Urothelium cell line (cell line): ENCODE measurements around the gene BMP7.
A peak's percentile ranks its signal among the peaks of the same experiment; 100 is the strongest.
"Not testable (repeated sequence)": the region's sequence is repeated elsewhere in the genome, so short reads cannot be mapped to it uniquely, and the experiment has no call there.

ENCODE experiments used
- DNase-seq: peaks from one replicate; pipeline ENCODE4 v3.0.0; 2011; ENCODE audit warnings: low spot score, mixed read lengths
- FAIRE-seq: peaks from 2 replicates; lab custom pipeline; 2011; peaks lifted over from hg19 to GRCh38; lab: Jason Lieb, UNC

The BMP7 gene

DNA sequence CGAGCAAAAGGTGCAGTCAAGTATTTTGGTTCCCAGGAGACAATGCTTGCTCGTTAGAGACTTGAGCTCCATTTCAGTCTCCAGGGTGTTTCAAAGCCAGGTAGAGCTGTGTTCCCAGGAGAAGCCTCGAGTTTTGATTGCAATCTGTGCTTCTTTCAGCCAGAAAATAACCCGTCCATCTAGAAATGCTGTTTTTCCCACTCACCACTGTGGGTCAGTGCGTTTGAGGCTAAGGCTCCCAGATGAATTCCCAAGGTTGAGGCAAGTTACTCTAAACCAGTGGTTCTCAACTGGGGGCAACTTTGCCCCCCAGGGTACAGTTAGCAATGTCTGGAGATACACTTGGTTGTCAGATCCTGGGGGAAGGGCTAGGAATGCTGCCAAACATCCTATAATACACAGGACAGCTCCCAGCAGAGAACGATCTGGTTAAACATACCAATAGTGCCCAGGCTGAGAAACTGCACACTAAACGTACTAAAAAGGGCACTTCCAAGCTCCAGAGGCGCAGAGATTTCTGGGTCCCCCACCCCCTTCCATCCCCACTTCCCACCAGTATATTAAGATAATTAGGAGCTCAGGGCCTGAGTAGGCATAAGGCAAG lies 13.8 kb downstream of the BMP7 start:
- no peak for FAIRE-seq
- DNase-seq, result no peak

- no peak for DNase-seq
- no peak for FAIRE-seq
Observed at GRCh38 chr20:57251949-57252348, 14.5 kb downstream of the BMP7 start.

DNA sequence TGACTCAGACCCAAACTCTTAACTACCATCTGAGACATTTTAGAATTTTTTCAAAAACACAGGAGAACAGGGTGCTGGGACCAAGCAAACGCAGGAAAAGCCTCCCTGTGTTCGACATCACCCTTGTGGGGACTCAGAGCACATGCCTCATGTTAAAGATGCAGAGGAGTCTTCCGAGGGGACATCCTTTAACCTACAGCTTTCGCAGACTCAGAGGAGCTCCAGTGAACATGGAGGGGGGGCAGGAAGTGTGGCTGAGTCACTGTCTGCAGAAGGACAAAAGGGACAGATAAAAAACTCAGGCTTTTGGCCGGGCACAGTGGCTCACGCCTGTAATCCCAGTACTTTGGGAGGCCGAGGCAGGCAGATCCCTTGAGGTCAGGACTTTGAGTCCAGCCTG lies 15.1 kb downstream of the BMP7 start:
- DNase-seq (peak; percentile 82), FAIRE-seq (peak; percentile 84)

DNA sequence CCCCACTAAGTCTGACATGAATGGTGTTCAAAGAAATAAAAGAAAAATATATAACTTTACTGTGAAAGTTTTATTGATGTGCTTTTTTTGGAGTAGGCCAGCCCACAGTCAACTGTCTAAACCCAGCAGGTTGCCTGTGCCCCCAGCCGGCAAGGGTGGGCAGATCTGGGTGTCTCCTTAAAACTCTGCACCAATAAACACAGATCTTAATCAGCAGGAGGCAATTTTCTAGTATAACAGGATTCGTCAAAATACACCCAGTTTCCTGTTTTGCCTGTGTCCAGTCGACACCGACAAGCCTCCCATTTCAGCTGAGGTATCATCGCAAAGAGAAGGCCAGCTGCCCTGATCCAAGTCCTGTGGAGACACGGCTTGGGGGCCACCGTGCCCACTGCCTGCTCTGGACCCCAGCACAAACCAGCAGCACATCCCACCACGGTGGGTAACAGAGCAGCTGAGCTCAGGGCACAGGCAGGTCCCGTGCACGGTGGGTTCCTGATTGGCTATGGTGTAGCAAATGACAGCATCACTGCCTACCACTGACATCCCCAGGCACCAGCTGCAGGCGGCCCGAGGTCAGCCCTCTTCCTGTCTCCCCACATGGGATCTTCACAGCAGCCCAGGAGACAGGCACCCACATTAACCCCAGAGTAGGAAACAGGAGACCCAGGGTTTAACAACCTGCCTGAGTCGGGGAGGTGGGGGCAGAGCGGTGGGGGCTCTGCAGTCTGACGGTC lies 15.7 kb downstream of the BMP7 start:
- DNase-seq (peak; percentile 77), FAIRE-seq (no peak)

- FAIRE-seq (no peak), DNase-seq (no peak)
Observed at GRCh38 chr20:57249772-57250171, 16.7 kb downstream of the BMP7 start.

GRCh38 chr20:57249073-57249472 lies 17.4 kb downstream of the BMP7 start:
- no peak for FAIRE-seq
- DNase-seq, result no peak

DNA sequence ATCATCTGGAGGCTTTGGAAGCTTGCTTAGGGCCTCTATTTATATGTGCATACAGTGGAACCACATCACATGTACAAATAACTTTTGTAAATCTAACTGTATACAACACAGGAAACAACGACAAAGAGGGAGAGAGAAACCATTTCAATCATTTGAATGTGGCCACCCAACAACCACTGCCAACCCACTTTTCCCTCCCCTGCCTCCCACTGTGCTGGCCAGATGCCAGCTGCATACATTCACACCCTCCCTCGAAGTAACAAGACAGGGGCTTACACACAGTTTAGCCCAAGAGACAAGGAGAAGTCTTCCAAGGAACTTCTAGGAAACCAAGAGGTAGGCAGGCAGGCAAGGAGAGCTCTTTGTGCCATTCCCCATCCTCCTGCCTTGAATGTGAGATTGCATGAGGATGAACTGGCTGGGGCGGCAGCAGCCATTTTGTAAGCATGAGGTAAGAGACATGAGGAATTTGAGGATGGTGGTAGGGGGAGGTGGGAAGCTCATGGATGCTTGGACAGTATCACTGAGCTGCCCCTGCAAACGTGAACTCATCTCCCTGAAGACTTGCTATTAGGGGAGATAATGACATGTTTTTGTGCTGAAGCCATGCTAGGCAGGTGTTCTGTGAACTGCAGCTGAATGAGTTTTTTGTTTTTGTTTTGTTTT lies 18.2 kb downstream of the BMP7 start:
- DNase-seq (no peak), FAIRE-seq (peak; percentile 62)

DNA sequence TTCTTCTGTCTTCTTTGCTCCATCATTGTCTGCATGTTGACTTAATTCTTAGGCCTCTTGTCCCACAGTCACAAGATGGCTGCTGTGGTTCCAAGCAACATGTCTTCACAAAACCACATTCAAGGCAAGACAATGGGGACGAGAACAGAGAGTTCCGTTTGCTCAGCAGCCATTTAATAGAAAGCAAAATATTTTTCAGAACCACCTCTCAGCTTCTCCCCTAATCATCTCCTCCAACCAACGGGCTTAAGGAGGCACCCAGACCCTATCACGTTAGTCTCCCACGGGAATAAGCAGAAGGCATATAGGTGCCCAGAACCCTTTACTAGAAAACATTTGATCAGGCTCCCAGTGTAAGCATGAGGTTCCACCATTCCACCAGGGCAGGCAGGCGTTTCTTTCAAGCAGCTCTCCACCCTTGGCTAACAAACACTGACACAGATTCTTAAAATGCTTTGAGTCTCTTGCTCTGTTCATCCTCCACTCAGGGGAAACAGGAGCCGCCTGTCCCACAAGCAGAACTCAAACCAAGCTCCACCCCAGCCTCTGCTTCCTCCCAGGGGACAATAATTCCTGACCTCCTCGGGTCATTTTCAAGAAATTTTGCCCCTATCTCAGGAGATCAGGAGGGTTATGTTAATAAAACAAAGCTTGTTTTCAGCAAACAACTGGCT lies 19.0 kb downstream of the BMP7 start:
- DNase-seq (no peak), FAIRE-seq (no peak)

- no peak for FAIRE-seq
Observed at GRCh38 chr20:57245997-57246396, 20.4 kb downstream of the BMP7 start.

DNA sequence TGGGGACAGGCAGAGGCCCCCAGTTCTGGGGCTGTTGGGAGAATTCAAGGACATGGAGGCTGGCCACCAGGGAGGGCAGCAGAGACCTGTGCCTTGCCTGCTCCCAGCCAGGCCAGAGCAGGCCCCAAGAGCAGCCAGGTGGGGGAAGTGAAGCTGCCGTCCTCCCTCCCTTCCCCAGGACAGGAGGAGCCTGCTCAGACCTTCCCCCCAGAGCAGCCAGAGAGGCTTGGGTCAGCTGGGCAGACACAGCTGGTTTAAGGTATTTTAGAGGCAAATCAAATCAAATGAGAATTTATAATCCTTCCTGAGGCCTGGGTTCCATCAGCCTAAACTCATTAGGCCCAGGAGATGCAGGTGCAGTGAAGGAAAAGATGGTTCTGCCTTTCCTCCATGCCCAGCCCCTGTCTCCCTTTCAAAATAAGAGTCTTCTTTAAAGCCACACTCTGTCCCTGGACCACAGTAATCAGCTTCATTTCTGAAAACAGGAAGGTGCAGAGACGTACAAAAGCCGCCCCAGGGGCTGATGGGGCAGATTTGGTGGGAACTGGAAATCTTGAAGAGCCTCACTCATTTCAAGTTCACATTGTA lies 21.7 kb downstream of the BMP7 start:
- DNase-seq, result no peak
- no peak for FAIRE-seq

More at GRCh38 chr20:57245997-57246396, 20.4 kb downstream of the BMP7 start:
- DNase-seq, result no peak

- FAIRE-seq (no peak), DNase-seq (no peak)
Observed at GRCh38 chr20:57244221-57244585, 22.2 kb downstream of the BMP7 start.

GRCh38 chr20:57243480-57244220 lies 22.8 kb downstream of the BMP7 start:
- FAIRE-seq, result peak; percentile 88
- DNase-seq, result no peak

GRCh38 chr20:57242414-57242813 lies 24.0 kb downstream of the BMP7 start:
- no peak for FAIRE-seq

GRCh38 chr20:57241363-57241991 lies 25.0 kb downstream of the BMP7 start:
- FAIRE-seq, result peak; percentile 13
- DNase-seq, result no peak

More at GRCh38 chr20:57242414-57242813, 24.0 kb downstream of the BMP7 start:
- DNase-seq, result no peak

- no peak for DNase-seq
- no peak for FAIRE-seq
Observed at GRCh38 chr20:57240581-57241362, 25.7 kb downstream of the BMP7 start.

DNA sequence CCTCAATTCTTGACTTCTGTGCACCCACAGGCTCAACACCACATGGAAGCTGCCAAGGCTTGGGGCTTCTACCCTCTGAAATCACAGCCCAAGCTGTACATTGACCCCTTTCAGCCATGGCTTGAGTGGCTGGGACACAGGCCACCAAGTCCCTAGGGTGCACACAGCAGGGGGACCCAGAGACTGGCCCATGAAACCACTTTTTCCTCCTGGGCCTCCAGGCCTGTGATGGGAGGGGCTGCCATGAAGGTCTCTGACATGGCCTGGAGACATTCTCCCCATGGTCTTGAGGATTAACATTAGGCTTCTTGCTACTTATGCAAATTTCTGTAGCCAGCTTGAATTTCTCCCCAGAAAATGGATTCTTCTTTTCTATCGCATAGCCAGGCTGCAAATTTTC lies 26.7 kb downstream of the BMP7 start:
- not testable (repeated sequence) for FAIRE-seq, DNase-seq

DNA sequence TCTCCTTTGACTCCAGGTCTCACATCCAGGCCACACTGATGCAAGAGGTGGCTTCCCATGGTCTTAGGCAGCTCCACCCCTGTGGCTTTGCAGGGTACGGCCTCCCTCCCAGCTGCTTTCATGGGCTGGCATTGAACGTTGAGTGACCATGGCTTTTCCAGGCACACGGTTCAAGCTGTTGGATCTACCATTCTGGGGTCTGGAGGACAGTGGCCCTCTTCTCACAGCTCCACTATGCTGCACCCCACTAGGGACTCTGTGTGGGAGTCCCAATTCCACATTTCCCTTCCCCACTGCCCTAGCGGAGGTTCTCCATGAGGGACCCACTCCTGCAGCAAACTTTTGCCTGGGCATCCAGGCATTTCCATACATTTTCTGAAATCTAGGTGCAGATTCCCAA lies 27.1 kb downstream of the BMP7 start:
- FAIRE-seq, DNase-seq: not testable (repeated sequence)

GRCh38 chr20:57238089-57238488 lies 28.4 kb downstream of the BMP7 start:
- FAIRE-seq, result no peak

DNA sequence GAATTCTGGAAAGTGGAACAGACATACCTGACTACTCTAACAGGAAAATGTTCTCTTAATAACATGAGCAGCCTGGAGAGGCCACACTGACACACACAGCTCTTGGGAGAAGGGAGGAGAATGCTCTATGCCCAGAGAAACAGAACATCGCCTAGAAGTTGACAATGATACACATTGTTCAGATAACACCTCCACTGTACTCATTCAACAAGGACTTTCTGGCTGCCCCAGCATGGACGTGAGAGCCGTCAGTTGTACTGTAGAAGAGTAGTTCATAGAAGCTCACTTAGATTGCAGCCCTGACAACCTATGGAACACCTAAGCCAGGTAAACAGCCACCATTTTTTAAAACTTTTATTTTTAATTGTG lies 28.9 kb downstream of the BMP7 start:
- FAIRE-seq, result no peak

More at GRCh38 chr20:57238089-57238488, 28.4 kb downstream of the BMP7 start:
- no peak for DNase-seq

More for the DNA sequence above, 28.9 kb downstream of the BMP7 start:
- DNase-seq, result no peak
